Stromal cell of bone marrow (primary cell): ENCODE results near the gene PDSS2.
A peak's percentile ranks its signal among the peaks of the same experiment; 100 is the strongest.
"Not testable (repeated sequence)": the region's sequence is repeated elsewhere in the genome, so short reads cannot be mapped to it uniquely, and the experiment has no call there.

Source experiments
- DNase-seq: peaks from one replicate; pipeline ENCODE4 v3.0.0-alpha.2; 2012; ENCODE audit warnings: low read depth

The PDSS2 gene

GRCh38 chr6:107319906-107320530 is 139.3 kb downstream of the PDSS2 start:
- DNase-seq, result peak; percentile 13

GRCh38 chr6:107318100-107318736 is 141.1 kb downstream of the PDSS2 start:
- peak; percentile 52 for DNase-seq

DNA sequence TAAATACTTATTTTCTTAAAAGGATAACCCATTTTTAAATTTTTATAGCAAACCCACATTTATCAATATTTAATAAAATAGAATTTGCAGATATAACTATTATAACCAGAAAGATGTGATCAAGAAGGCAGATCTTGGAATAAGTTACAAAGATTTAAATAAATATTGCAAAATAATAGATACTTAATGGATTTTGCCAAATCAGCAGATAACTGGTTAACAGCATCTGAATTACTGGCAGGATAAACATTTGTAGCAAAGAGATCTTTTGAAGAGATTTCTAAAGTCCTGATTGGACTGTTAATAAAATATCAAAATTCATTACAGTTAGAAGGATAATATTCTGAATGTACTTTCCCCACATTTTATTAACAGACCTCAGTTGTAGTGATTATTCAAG is 144.2 kb downstream of the PDSS2 start:
- no peak for DNase-seq

DNA sequence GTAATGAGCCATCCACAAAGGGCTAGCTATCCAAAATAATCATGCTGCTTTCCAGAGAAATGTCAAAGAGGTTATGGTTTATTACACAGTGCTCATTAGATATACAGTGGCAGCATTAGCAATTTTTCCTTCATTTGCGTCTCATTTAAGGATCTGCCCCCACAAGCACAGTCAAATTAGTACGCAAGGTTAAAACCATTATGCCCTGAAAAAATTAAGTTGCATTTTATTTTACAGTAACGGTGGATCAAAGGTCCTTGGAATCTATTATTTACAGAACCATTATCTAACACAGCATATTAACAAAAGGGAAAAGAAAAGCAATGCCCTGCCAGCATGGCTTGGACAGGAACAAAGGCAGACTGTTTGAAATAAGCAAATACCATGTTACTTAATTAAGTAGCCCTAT is 144.8 kb downstream of the PDSS2 start:
- DNase-seq, result no peak

- DNase-seq, result no peak
These were observed 145.6 kb downstream of the PDSS2 start for GRCh38 chr6:107313776-107314175.

- no peak for DNase-seq
These were observed 149.0 kb downstream of the PDSS2 start for GRCh38 chr6:107310362-107310761.

DNA sequence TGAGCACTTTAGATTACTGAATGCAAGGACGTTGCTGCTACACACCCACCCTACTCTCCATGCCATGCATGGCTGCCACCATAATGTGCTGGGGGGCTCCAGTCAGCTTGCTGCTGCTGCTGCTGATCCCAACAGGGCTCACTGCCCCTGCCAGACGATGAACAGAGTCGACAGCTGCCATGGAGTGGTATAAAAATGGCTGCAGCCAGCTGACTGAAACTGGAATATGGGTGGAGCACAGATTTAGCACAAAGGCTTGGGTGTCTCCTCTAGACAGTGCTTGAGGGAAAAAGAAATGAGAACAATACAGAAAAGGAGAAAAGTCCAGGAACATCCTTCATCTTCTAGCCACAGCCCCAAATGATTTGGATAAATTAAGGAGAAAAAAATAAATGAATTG is 150.7 kb downstream of the PDSS2 start:
- no peak for DNase-seq

DNA sequence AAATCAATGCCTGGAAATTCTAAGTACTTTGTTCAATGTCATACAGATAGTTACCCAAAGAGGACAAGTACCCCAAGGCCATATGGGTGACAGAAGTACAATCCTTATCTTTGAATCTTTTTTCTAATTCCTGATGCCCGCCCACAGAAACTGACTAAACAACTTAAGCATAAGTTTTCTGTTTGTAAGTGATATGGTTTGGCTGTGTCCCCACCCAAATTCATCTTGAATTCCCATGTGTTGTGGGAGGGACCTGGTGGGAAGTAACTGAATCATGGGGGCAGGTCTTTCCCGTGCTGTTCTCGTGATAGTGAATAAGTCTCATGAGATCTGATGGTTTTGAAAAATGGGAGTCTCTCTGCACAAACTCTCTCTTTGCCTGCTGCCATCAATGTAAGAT is 153.4 kb downstream of the PDSS2 start:
- not testable (repeated sequence) for DNase-seq

- no peak for DNase-seq
These were observed 154.0 kb downstream of the PDSS2 start for GRCh38 chr6:107305391-107305790.

DNA sequence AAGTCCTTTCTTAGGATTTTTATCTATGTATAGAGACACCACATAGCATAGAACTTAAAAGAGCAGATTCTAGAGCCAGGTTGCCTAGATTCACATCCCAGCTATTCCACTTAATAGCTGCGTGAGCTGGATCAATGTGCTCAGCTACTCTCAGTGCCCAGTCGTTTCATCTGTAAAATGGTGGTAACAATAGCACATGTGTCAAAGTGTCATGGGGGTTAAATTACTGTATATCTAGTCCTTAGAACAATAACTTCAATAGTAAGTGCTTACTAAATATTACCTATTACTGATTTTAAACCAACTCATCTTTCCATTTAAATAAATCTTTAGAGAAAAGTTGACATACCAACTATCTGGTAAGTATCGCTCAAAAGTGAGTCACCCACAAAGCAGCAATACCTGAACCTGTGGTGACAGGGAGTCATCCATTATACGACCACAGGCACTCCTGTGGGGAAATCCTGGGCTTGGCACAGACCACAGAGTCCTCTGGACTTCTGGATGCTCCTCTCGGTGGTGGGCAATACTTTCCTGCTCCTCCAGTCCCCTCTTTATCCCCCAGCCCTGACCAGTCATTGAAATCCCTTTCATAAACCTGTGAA is 154.8 kb downstream of the PDSS2 start:
- DNase-seq, result no peak

- DNase-seq, result no peak
These were observed 166.0 kb downstream of the PDSS2 start for GRCh38 chr6:107293350-107293749.

DNA sequence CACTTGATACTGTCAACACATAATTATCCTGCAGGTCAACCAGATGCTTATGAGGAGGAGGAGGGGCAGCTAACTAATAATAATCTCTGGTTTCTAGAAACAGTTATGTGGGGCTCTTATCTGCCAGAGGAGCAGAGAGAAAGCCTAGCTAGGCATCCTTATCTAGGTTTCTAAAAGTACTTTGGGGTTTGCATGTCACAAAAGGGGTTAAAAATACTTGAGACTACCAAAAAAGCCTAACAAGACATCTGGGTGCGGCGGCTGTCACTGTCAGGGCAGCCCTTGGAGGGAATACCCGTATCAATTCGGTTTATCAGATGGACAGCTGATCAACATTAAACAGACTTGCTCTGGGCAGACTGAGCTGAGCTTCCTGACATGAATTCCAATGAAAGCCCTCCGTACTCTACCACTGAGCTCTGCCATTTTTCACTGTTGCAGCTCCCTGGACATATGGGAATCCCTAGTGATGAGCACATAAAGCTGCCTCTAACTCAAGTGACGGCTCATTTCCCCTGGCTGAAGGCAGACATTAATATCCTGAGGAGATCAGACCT is 166.6 kb downstream of the PDSS2 start:
- no peak for DNase-seq

DNA sequence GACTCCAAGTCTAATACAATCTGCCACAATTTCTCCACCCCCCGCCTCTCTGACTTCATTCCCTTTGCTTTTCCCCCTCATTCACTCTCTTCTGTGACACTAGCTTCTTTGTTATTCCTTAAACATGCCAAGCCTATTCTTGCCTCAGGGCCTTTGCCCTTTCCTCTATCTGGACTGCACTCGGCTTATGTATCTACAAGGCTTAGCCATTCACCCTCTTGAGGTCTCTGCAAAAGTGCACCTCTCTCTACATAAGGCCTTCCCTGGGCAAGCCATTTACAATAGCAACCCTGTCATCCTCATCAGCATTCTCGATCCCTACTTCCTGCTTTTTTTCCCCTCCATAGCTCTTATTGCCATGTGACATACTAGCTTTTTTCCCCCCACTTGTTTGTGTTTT is 168.9 kb downstream of the PDSS2 start:
- DNase-seq, result no peak

- DNase-seq, result not testable (repeated sequence)
These were observed 170.1 kb downstream of the PDSS2 start for GRCh38 chr6:107289258-107289657.

DNA sequence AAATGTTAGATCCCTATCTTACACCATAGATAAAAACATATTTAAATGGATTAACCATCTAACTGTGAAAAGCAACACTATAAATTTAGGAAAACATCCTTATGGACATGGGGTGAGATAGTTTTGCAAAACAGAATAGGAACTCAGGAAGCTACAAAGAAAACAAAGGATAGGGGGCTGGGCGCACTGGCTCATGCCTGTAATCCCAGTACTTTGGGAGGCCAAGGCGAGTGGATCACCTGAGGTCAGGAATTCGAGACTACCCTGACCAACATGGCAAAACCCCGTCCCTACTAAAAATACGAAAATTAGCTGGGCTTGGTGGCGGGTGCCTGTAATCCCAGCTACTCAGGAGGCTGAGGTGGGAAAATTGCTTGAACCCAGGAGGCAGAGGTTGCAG is 173.7 kb downstream of the PDSS2 start:
- DNase-seq, result not testable (repeated sequence)

DNA sequence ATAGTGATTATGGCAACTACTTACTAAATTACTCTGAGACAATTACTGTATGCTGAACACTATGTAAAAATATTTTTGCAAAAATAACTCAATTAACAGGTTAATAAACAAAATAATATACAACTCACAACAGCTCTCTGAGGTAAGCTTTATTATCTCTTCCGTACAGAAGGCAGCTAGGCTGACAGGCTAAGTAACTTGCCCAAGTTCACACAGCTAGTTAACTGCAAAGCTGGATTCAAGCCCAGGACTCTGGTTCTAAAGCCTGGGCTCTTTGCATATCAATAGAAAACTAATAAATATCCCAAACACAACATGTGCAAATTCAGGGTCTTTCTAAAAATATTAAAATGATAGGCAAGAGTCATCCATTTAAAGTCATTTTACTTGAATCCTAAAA is 174.6 kb downstream of the PDSS2 start:
- no peak for DNase-seq

GRCh38 chr6:107280791-107281190 is 178.6 kb downstream of the PDSS2 start:
- DNase-seq, result no peak

GRCh38 chr6:107280001-107280400 is 179.4 kb downstream of the PDSS2 start:
- DNase-seq, result not testable (repeated sequence)

DNA sequence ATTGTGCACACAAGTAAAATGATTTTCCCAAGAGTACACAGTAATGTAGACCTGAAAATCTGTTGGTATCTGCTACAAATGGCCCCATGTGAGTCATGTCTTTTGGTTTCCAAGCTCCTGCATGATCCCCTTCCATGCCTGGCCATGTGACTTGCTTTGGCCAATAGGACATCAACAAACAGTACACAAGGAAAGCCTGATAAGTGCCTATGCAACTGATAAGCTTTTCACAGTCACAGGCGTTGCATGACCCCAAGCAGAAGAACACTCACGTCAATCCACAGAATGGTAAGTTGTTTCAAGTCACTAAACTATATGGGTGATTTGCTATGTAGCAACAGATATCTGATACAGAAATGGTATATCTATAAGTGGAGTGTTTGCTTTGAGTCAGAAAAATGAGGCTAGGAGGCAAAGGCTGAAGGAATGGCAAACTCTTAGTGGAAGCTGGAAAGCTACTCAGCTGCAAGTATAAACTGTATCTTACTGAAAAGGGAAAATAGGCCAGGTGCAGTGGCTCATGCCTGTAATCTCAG is 184.0 kb downstream of the PDSS2 start:
- no peak for DNase-seq

DNA sequence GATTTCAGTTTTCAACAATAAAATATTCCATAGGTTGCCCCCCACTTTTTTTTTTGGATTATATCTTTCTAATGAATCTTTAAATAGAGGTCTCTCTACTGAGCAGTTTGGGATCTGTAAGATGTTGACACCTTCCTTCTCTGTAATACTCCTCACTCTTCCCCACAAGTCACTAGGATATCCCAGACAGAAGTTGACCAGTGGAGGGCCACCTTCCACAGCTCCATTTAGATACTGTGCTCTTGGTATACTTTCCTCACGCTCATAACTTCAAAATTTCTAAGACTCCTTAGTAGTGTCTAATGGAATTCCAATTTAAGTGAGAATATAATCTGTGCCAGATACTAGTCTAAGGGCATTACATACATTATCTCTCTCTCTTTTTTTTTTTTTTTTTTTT is 185.1 kb downstream of the PDSS2 start:
- no peak for DNase-seq

DNA sequence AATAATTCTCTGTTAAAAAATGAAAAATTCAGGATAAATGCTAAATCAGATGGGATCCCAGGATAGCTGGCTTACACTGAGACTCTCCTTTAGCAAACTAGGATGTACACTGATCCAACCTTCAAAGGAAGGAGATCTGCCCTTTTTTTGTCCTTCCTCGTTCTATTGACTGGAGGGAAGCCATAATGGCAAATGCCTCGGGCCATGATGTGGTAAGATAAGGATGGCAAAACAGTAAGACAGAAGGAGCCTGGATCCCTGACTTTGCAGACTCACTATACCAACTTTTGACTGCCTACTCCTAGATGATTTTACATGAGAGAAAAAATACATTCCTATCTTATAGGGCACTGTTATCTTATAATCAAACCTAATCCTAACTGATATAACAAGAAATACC is 187.1 kb downstream of the PDSS2 start:
- DNase-seq, result no peak

- no peak for DNase-seq
These were observed 188.1 kb downstream of the PDSS2 start for GRCh38 chr6:107271208-107271790.

GRCh38 chr6:107267634-107268033 is 191.7 kb downstream of the PDSS2 start:
- no peak for DNase-seq
